ENCODE data around the gene MRPL39.

MRPL39 gene

GRCh38 chr21:25608044-25608737 is 910 bp upstream of the MRPL39 start:
- peak; percentile 69 to 72 for ATAC-seq

- no peak for ATAC-seq
Measured at GRCh38 chr21:25589887-25590286, 17.4 kb downstream of the MRPL39 start.

- no peak for ATAC-seq
Measured at GRCh38 chr21:25586791-25587190, 20.5 kb downstream of the MRPL39 start.

GRCh38 chr21:25586326-25586725 is 21.0 kb downstream of the MRPL39 start:
- ATAC-seq, result no peak

- ATAC-seq, result no peak
Measured at GRCh38 chr21:25584833-25585676, 22.2 kb downstream of the MRPL39 start.

GRCh38 chr21:25583370-25584130 is 23.7 kb downstream of the MRPL39 start:
- ATAC-seq, result peak; percentile 22 to 28

- ATAC-seq, result peak in 1 of 2 donors; percentile 1
Measured at GRCh38 chr21:25582888-25583287, 24.4 kb downstream of the MRPL39 start.

- ATAC-seq, result no peak
Measured at GRCh38 chr21:25582164-25582790, 25.0 kb downstream of the MRPL39 start.

- ATAC-seq, result no peak
Measured at GRCh38 chr21:25581582-25581981, 25.7 kb downstream of the MRPL39 start.

GRCh38 chr21:25580912-25581260 is 26.4 kb downstream of the MRPL39 start:
- no peak for ATAC-seq

GRCh38 chr21:25579226-25580013 is 27.9 kb downstream of the MRPL39 start:
- no peak for ATAC-seq

- ATAC-seq, result peak; percentile 22 to 24
Measured at GRCh38 chr21:25578056-25578961, 29.0 kb downstream of the MRPL39 start.

- ATAC-seq, result no peak
Measured at GRCh38 chr21:25577424-25578055, 29.7 kb downstream of the MRPL39 start.

GRCh38 chr21:25573409-25574206 is 33.7 kb downstream of the MRPL39 start:
- ATAC-seq, result peak; percentile 69 to 72

GRCh38 chr21:25572861-25573310 is 34.4 kb downstream of the MRPL39 start:
- peak; percentile 64 to 69 for ATAC-seq

GRCh38 chr21:25571726-25572121 is 35.6 kb downstream of the MRPL39 start:
- no peak for ATAC-seq

GRCh38 chr21:25569711-25570110 is 37.6 kb downstream of the MRPL39 start:
- ATAC-seq, result no peak

- no peak for ATAC-seq
Measured at GRCh38 chr21:25569084-25569483, 38.2 kb downstream of the MRPL39 start.

- ATAC-seq, result no peak
Measured at GRCh38 chr21:25568246-25568645, 39.0 kb downstream of the MRPL39 start.
